ENCODE data around the gene IGFL1.
"Not testable (repeated sequence)": the region's sequence is repeated elsewhere in the genome, so short reads cannot be mapped to it uniquely, and the experiment has no call there.

Gene IGFL1

DNA sequence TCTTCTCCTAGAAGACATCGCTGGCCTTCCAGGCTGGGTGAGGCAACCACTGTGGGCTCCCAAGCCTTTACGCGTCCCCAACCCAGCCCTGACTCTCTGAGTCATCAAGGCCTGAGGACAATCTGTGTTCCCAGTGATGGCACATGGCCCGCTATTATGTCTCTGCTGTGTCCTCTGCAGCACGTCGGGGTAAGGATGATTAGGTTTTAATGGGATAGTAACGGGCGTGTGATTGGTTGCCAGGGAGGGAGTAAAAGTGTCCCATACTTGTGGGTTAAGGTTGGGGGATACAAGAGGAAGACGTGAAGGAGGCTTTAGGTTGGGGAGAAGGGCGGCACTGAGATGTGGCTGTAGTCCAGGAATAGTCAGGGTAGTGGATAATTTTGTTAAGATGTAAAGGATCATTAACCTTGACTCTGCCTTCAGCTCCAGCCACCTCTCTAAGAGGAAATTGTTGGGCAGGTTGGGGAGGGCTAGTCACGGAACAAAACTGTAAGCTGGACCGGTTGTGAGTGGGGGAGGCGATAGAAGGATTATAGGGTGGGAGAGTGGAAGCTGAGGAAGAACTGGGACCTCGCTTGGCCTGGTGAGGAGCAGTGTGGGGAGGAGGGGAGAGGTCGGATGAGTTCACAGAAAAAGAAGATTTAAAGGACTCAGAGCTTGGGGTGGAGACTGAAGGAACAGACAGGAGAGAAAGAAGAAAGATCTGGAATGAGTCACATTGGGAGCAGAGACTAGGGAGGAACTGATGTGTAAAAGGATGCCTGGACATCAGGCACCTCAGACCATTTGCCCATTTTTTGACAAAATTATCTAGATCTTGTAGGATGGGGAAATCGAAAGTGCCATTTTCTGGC, 27.9 kb upstream of the IGFL1 start:
- FAIRE-seq (no peak), DNase-seq (ENCODE audit: insufficient read length, low spot score) (no peak)

DNA sequence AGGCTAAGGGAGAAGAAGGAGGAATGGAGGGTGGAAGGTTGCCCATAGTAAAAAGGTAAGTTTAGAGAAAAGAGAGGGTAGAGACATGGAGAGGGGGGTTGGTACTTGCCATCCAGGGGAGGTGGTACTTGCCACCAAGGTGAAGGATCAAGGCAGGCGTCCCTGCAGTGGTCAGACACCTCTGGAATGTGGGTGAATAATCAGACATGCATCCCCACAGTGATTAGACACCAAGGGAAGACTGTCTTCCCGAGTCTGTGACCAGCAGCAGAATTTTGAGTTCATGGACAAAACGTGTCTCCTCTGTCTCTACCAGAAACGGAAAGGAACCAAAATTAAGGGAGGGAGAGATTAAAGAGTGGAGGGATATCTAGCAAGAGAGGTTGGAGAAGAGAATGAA, 27.1 kb upstream of the IGFL1 start:
- DNase-seq (ENCODE audit: insufficient read length, low spot score) (no peak), FAIRE-seq (no peak)

DNA sequence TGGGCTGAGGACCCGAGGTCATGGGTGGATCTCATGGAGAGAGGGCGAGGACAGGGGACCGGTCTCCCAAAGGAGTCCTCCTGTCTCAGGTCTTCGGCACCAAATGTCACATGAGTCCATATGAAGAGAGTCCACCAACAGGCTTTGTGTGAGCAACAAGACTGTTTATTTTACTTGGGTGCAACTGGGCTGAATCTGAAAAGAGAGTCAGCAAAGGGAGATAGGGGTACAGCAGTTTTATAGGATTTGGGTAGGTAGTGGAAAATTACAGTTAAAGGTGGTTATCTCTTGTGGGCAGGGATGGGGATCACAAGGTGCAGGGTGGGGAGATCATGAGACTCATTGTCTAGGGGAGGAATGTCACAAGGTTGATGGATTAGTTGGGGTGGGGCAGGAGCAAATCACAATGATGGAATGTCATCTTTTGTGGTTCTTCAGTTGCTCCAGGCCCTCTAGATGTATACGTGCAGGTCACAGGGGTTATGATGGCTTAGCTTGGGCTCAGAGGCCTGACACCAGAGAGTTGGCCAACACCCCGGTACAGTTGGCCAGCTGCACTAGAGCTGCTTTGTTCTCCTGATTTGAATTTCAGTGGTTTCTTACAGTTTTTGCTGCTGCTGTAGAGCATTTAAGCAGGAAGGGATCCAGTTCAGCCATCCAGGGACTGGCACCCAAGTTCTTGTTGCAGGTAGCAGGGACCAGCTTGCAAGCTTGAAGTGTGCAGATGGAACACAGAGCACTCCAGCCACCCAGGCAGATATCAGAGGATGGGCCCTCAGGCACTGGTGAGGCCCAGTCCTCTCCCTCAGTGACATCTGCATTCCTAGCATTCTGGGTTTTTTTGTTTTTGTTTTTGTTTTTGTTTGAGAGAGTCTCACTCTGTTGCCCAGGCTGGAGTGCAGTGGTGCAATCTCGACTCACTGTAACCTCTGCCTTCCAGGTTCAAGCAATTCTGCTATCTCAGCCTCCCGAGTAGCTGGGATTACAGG, 26.4 kb upstream of the IGFL1 start:
- no peak for FAIRE-seq

DNA sequence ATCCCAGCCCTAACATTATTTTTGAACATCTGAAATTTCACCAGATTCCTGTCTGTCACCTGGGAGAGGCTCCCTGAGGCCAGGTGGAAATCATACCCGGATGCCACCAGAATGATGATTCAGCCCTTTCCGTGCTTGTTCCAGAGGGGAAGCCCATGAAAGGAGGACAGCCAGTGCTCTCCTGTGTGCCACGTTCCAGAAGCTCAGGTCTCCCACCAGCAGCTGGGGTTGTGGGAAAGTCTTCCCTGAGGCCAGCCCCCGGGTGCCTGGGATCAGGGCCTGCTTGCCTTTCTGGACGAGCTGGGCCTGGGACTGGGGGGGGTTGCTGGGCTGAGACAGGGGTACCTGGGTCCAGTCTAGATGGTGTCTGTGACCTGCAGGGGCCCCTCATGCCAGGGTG, 25.5 kb upstream of the IGFL1 start:
- no peak for FAIRE-seq

More for the DNA sequence above, 26.4 kb upstream of the IGFL1 start:
- no peak for DNase-seq (ENCODE audit: insufficient read length, low spot score)

DNA sequence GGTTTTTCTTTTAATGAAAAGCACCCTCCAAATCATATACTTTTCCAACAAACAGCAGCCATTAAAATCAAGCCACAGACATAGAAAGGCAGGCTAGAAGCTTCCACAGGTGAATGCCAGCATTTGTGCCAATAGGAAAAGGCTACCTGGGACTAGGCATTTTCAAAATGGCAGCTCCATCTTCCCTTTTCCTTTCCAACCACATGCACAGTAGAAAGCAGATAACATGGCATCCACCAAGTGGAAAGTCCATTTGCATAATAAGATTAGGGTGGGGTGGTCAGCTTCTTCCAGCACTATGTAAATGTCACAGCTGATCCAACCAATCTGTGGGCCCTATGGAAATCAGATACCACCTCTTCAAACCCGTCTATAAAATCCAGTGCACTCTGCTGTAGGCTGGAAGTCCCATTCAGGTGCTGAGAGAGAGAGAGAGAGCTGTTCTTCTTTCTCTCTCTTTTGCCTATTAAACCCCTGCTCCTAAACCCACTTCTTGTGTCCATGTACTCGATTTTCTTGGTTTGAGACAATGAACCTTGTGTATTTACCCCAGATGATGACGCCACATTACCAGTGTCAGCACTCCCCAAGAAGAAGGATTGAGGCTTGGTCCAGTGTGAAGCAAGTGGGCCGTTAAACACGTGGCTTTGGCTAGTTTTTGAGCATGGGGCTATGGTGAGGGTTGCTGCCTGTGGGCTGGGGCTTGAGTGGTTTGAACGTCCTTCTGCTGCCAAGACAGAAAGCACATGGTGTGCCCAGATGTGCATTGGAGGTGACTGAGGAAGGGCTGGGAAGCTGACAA, 24.2 kb upstream of the IGFL1 start:
- no peak for FAIRE-seq

More for the DNA sequence above, 25.5 kb upstream of the IGFL1 start:
- DNase-seq (ENCODE audit: insufficient read length, low spot score), result no peak

DNA sequence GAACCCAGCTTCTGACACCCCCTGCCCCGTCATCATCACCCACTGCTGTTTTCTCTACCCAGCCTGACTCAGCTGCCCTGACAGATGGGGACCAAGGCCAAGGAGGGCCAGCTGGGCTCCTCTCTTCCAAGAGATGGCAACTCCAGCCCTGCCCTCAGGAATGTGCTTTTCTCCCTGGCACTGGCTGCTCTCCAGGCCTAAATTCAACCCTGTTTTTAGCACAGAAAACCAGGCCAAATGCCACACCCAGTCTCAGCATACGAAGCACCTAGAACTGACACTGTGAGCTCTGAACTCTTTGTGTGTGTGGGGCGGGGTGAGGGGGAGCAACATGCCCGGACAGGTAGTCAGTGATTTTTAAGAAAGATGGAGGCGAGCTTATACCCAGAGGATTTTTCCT, 23.4 kb upstream of the IGFL1 start:
- no peak for FAIRE-seq
- no peak for DNase-seq (ENCODE audit: insufficient read length, low spot score)

More for the DNA sequence above, 24.2 kb upstream of the IGFL1 start:
- no peak for DNase-seq (ENCODE audit: insufficient read length, low spot score)

DNA sequence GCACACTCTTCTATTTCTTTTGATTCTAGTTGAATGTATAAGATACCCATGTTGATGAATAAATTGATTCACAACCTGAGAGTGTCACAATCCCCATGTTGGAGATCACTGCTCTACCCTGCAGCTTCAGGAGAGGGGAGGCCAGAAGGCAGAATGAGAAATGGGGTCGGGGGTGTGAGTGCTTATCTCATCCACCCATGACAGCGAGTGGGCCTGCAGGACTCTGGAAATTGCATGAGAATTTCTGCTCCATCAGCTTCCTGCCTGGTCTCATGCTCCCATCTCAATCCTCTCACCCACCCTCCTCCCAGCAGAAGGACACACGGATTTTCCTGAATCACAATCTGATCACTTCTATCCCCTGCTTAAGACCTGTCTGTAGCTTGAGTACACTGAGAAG, 22.9 kb upstream of the IGFL1 start:
- DNase-seq (ENCODE audit: insufficient read length, low spot score), result no peak
- FAIRE-seq, result no peak

DNA sequence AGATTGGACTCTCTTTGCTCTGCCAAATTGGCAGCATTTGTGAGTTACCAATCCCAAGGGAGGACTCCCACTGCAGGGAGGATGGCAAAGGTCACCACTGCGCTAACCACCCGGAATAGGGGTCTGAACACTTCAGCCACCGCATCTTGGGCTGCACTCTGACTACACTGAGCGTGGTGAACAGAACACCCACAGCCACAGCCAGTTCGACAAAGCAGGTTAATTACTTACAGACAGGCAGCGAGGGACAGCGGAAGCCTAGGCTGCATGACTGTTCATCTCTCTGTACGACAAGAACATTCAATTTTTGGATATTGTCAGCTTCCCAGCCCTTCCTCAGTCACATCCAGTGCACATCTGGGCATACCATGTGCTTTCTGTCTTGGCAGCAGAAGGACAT, 21.7 kb upstream of the IGFL1 start:
- not testable (repeated sequence) for DNase-seq (ENCODE audit: insufficient read length, low spot score)
- peak; percentile 87 for FAIRE-seq

DNA sequence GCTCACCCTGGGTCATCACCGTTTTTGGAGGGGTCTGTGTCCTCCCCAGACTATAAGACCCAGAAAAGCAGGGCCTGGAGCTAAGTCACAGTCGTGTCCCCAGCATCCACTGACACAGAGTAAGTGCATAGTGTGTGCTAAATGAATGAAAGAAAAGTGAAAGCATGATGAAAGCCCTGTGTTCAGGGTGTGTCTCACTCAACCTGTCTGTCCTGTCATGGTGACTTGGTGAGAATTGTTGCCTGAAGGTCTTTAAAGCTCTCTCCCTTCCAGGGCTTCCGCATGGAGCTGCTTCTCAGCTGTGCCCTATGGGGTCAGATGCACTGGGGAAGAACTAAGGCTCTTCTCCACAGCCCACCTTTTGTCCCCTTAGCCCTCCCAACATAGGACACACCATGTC, 20.5 kb upstream of the IGFL1 start:
- no peak for DNase-seq (ENCODE audit: insufficient read length, low spot score)
- peak; percentile 20 for FAIRE-seq

DNA sequence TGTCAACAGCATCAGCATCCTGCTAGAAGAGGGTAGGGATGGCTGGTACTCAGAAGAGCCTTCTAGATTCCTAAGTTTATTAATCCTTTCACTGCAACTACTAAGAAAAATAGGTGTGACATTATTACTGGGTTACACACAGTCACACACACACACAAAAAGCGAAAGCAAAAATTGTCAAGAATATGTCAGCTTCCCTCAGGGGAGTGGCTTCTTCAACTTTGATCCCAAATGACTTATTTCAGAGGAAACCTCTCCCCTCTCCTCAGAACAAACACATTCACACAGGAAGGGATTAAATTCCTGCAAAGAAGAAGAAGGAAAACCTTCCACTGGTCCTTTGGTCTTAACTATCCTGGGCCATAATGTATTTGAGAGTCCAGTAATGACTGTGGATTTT, 20.1 kb upstream of the IGFL1 start:
- no peak for FAIRE-seq
- no peak for DNase-seq (ENCODE audit: insufficient read length, low spot score)

DNA sequence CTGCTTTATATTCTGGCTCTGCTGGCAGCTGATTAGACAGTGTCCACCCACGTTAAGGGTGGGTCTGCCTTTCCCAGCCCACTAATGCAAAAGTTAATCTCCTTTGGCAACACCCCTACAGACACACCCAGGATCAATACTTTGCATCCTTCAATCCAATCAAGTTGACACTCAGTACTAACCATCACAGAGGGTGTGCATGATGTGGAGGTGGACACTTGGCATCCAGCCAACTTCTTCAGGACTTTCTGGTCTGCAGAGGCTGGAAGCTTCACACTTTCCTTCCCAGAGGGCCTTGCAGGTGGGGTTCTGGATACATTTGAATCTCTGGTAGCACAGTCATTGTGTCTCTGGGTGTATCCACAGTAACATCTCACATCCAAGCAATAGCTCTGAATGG, 18.9 kb upstream of the IGFL1 start:
- no peak for FAIRE-seq
- DNase-seq (ENCODE audit: insufficient read length, low spot score), result no peak

DNA sequence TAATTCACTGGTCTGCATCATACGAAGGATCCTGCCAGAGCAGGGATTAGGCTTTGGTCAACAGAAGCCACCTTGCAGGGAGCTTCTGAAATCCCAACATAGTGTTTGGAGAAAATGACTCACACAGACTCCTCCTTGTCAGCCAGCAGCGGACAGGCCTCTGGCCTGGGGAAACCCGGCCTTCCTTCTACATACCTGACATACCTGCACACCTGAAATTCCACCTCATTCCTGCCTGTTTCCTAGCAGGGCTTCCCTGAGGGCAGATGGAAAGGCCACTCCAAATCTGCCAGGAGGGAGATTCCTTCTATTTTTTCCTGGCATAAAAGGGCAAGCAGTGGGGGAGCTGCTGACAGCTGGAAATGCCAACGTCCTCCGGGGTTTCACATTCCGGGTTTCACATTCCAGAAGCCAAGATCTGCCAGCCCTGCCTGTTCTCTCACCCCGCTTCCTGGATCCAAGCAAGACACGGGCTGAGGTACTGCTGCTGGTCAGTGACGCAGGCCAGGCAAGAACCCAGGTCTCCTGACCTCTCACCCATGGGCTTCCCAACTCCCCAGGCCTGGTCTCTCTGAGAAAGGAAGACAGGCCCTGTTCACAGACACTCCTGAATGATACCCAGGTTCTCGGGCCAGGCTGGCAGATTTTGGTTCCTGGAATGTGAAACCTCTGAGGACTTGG, 18.2 kb upstream of the IGFL1 start:
- peak; percentile 54 for DNase-seq (ENCODE audit: insufficient read length, low spot score)
- no peak for FAIRE-seq

DNA sequence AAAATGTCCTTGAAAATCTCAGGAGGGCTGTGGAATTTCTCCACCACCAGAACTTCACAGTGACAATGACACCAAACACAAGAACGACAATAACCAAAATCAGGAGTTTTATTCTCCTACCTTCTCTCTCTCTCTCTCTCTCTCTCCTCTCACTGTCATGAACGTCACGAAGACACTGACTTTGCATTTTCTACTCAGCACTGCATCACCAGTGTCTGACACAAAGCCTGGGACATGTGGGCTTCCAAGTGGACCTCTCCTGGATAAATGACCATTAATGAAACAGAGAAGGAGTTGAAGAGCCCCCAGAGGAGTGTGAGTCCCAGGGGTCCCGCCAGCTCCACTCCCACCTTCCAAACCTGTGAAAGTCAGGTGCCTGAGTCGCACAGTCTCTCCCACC, 16.9 kb upstream of the IGFL1 start:
- FAIRE-seq; DNase-seq (ENCODE audit: insufficient read length, low spot score): not testable (repeated sequence)

DNA sequence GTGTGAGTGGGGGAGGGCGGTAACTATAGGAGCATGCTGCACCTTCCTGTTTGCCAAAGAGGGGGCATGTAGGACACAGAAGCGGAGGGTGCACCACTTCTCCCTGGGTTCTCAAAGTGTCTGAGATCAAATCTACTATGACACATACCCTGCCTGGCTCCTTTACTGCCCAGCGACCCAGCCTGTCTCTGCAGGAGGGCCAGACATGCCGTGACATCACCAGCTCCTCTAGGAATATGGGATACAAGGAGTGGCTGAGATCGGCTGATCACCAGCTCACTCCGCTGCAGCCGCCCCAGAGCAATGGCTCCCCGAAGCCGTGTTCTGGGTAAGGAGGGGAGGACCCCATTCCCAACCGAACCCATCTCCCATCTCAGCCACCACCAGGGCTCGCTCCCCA, 16.4 kb upstream of the IGFL1 start:
- DNase-seq (ENCODE audit: insufficient read length, low spot score) (no peak), FAIRE-seq (no peak)

DNA sequence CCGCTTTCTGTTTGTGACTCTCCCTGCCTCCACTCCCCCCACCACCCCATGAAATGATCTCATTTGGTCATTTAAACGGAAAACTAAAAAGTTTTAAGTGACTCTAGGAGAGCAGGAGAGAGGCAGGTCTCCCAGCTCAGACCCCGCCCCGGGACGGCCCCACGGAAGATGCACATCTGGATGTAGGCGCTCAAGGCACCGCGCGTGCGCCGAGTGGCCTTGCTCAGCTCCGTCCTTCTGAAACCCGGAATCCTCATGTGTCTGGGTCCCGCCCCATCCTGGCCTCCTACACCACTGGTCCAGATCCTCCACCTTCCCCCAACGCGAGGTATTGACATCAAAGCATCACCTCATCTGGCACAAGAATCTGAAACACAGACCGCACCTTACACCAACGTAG, 15.7 kb upstream of the IGFL1 start:
- FAIRE-seq (no peak), DNase-seq (ENCODE audit: insufficient read length, low spot score) (no peak)

DNA sequence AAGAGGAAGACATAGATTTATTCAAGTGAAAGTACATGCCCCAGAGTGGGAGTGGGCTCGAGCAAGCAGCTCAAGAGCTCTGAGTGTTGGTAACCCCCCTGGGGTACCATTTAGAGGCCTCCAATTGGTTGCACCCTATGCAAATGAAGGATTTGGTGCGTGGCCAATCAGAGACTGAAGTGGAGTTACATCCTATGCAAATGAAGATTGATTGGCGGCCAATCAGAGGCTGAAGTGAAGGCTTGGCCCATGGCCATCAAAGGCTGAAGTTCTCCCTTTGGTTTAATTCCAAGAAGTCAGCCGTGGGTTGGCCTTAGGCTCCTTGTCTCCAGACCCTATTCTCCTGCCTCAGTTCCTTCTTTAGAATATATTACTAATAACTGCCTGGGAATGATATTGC, 12.9 kb upstream of the IGFL1 start:
- FAIRE-seq, result no peak

DNA sequence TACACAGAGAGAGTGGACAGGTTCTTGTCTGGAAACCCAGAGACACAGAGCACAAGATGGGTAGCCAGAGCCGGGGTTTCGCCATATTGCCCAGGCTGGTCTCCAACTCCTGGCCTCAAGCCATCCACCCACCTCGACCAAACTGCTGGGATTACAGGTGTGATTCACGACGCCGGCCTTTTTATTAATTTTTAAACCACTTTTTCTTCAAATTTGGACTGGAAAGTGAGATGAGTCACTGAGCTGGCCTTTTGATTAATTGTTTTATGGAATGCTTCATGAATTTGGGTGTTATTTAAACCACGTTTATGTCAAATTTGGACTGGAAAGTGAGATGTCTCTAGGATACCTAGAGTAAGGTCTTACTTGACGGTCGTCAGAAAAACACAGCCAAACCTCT, 12.1 kb upstream of the IGFL1 start:
- FAIRE-seq, result no peak
- no peak for DNase-seq (ENCODE audit: insufficient read length, low spot score)

More for the DNA sequence above, 12.9 kb upstream of the IGFL1 start:
- no peak for DNase-seq (ENCODE audit: insufficient read length, low spot score)

DNA sequence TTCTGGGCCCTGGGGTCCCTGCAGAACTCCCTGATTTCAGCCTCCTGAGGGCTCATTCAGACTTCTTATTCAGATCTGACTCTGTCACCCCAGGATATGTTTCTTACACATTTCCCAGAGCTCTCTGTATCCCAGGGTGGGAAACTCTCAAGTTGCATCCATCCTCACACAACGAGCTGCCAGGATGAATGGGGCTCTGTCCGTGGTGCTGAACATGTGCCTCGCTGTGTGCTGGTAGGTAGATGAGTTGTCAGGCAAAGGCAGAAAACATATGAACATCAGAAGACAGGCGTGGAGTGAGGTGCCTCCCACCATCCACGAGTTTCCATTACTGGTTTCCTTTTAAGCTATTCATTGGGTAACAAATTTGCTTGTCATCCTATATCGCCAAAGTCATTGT, 11.4 kb upstream of the IGFL1 start:
- peak; percentile 32 for DNase-seq (ENCODE audit: insufficient read length, low spot score)
- FAIRE-seq, result peak; percentile 49

DNA sequence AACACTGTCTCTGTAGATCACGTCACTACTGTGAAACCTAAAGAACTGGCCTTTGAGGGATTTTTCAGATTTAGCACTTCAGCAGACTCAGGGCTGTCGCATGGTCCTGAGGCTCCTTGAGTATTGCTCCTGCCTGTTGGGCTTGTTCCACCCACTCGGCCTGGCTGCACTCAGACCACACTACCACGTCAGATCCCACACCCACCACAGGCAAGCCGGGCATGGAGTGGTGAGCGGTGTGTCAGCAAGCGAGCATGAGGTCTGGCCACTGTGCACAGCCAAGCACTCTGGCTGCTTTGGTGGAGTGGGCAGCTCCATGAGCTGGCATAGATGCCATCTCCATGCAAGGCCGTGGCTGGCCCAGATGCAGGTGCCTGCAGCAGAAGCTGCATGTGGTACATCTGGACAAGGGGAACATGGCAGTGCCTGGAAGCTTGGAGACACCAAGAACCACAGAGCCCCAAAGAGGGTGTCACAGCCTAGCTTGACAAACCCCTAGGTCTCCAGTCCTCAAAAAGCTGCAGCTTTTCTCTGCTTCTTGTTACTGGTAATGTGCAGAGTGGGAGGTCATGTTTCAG, 9.4 kb upstream of the IGFL1 start:
- FAIRE-seq (no peak), DNase-seq (ENCODE audit: insufficient read length, low spot score) (no peak)

DNA sequence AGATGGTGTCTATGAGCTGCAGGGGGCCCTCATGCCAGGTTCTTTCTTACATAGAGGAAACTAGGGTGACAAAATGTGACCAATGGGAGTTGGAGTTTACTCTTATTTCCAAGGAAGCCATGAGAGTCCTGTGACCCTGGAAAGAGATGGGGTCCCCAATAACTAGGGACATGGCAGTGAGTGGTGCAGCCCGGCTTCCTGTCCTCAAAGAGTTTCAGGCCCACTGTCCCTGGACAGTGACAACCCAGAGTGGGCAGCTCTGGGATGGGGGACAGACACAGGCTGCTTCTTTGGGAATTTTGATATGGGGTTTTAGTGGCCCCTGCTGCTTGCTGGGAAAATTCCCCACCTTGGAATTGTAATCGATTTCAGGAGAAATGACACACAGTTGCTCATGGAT, 8.4 kb upstream of the IGFL1 start:
- DNase-seq (ENCODE audit: insufficient read length, low spot score) (no peak), FAIRE-seq (no peak)
